Measurements from ENCODE around the gene HIC1. TPM values are rescaled to one million over a fixed set of nuclear protein-coding genes. Genes with fewer than 3 reads are reported as not detected.

The HIC1 gene
- total RNA-seq, 1 donor from 2014 or later = 8.8 TPM

DNA sequence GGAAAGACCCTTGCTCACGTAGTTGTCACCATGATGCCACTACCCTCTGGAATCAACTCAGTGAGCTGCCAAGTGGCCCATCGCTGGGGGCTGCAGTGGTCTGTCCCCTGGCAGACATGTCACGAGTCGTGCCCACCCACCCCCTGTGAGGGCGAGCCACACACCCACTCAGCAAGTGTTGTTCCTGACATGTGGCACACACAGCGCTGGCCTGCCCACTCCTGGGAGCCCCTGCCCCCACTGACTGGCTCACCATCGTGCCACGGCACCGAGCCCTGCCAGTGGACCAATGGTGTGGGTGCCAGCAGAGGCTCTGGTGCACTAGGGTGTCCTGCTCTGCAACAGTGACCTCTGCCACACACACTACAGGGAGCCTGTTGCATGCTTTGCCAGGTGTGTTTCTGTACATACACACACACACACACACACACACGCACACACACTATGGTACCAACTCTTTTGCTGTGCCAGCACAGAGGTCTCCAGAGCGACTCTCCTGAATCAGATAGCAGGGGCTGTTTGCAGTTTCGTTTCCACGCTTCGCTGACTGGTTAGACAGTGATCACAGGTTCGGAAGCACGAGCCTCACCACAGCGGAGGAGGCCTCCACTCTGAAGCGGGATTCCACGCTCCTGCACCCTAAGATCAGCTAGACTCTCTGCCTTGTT, 37.5 kb upstream of the HIC1 start:
- H3K4me3 Mint-ChIP-seq (ENCODE audit: unreplicated experiment) = no peak overlapping the region
- no peak for DNase-seq (ENCODE audit: low spot score)
- H3K27me3 Mint-ChIP-seq (ENCODE audit: low read depth) = peaks cover 32% of the 10 kb centered on the region
- H3K36me3 Mint-ChIP-seq (ENCODE audit: low read depth) = peaks cover 4% of the 10 kb centered on the region
- TF ChIP-seq, protein P1, sequence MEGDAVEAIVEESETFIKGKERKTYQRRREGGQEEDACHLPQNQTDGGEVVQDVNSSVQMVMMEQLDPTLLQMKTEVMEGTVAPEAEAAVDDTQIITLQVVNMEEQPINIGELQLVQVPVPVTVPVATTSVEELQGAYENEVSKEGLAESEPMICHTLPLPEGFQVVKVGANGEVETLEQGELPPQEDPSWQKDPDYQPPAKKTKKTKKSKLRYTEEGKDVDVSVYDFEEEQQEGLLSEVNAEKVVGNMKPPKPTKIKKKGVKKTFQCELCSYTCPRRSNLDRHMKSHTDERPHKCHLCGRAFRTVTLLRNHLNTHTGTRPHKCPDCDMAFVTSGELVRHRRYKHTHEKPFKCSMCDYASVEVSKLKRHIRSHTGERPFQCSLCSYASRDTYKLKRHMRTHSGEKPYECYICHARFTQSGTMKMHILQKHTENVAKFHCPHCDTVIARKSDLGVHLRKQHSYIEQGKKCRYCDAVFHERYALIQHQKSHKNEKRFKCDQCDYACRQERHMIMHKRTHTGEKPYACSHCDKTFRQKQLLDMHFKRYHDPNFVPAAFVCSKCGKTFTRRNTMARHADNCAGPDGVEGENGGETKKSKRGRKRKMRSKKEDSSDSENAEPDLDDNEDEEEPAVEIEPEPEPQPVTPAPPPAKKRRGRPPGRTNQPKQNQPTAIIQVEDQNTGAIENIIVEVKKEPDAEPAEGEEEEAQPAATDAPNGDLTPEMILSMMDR (IDR thresholded peaks at IDR 0.05) = no peak
- H3K27ac Mint-ChIP-seq (ENCODE audit: unreplicated experiment) = no peak overlapping the region
- H3K4me1 Mint-ChIP-seq (ENCODE audit: low read depth) = peaks cover 27% of the 10 kb centered on the region
- H3K9me3 Mint-ChIP-seq (ENCODE audit: low read depth) = no peaks in the 10 kb centered on the region

GRCh38 chr17:2018716-2019510, 36.0 kb upstream of the HIC1 start:
- peaks cover 4% of the 10 kb centered on the region for H3K36me3 Mint-ChIP-seq (ENCODE audit: low read depth)
- peaks cover 32% of the 10 kb centered on the region for H3K27me3 Mint-ChIP-seq (ENCODE audit: low read depth)
- no peak overlapping the region for H3K27ac Mint-ChIP-seq (ENCODE audit: unreplicated experiment)
- no peaks in the 10 kb centered on the region for H3K9me3 Mint-ChIP-seq (ENCODE audit: low read depth)
- peaks cover 14% of the 10 kb centered on the region for H3K4me1 Mint-ChIP-seq (ENCODE audit: low read depth)
- no peak overlapping the region for H3K4me3 Mint-ChIP-seq (ENCODE audit: unreplicated experiment)
- DNase-seq (ENCODE audit: low spot score) = no peak
- TF ChIP-seq, protein P1 (IDR thresholded peaks at IDR 0.05) = no peak

- Mint-ChIP-seq H3K4me3 (ENCODE audit: unreplicated experiment) (no peak overlapping the region), H3K9me3 (ENCODE audit: low read depth) (no peaks in the 10 kb centered on the region), H3K36me3 (ENCODE audit: low read depth) (peaks cover 4% of the 10 kb centered on the region), H3K27ac (ENCODE audit: unreplicated experiment) (no peak overlapping the region), H3K27me3 (ENCODE audit: low read depth) (peaks cover 34% of the 10 kb centered on the region), H3K4me1 (ENCODE audit: low read depth) (peaks cover 8% of the 10 kb centered on the region)
- TF ChIP-seq, protein P1 (IDR thresholded peaks at IDR 0.05) = no peak
- no peak for DNase-seq (ENCODE audit: low spot score)
Observed at GRCh38 chr17:2019723-2020122, 35.2 kb upstream of the HIC1 start.

GRCh38 chr17:2020721-2021120, 34.2 kb upstream of the HIC1 start:
- Mint-ChIP-seq H3K4me3 (ENCODE audit: unreplicated experiment) (no peak overlapping the region), H3K27ac (ENCODE audit: unreplicated experiment) (no peak overlapping the region), H3K27me3 (ENCODE audit: low read depth) (peaks cover 34% of the 10 kb centered on the region), H3K36me3 (ENCODE audit: low read depth) (peaks cover 4% of the 10 kb centered on the region), H3K9me3 (ENCODE audit: low read depth) (no peaks in the 10 kb centered on the region), H3K4me1 (ENCODE audit: low read depth) (peaks cover 9% of the 10 kb centered on the region)
- TF ChIP-seq, protein P1 (IDR thresholded peaks at IDR 0.05) = no peak
- DNase-seq (ENCODE audit: low spot score) = no peak

GRCh38 chr17:2022647-2023240, 32.2 kb upstream of the HIC1 start:
- TF ChIP-seq, protein P1 (IDR thresholded peaks at IDR 0.05) = no peak
- H3K27ac Mint-ChIP-seq (ENCODE audit: unreplicated experiment) = no peak overlapping the region
- no peaks in the 10 kb centered on the region for H3K9me3 Mint-ChIP-seq (ENCODE audit: low read depth)
- H3K36me3 Mint-ChIP-seq (ENCODE audit: low read depth) = peaks cover 4% of the 10 kb centered on the region
- no peak for DNase-seq (ENCODE audit: low spot score)
- H3K27me3 Mint-ChIP-seq (ENCODE audit: low read depth) = peaks cover 34% of the 10 kb centered on the region
- no peak overlapping the region for H3K4me3 Mint-ChIP-seq (ENCODE audit: unreplicated experiment)
- peaks cover 14% of the 10 kb centered on the region for H3K4me1 Mint-ChIP-seq (ENCODE audit: low read depth)

Measured in chondrocyte (in vitro differentiated cells).